NCI-H1694 (cell line): ENCODE data around the gene COPS6.
A peak's percentile ranks its signal among the peaks of the same experiment; 100 is the strongest.
"Not testable (repeated sequence)": the region's sequence is repeated elsewhere in the genome, so short reads cannot be mapped to it uniquely, and the experiment has no call there.

ENCODE experiments used
- DNase-seq: peaks from one replicate; lab custom pipeline; 2025; lab: John Stamatoyannopoulos, UW

The COPS6 gene

DNA sequence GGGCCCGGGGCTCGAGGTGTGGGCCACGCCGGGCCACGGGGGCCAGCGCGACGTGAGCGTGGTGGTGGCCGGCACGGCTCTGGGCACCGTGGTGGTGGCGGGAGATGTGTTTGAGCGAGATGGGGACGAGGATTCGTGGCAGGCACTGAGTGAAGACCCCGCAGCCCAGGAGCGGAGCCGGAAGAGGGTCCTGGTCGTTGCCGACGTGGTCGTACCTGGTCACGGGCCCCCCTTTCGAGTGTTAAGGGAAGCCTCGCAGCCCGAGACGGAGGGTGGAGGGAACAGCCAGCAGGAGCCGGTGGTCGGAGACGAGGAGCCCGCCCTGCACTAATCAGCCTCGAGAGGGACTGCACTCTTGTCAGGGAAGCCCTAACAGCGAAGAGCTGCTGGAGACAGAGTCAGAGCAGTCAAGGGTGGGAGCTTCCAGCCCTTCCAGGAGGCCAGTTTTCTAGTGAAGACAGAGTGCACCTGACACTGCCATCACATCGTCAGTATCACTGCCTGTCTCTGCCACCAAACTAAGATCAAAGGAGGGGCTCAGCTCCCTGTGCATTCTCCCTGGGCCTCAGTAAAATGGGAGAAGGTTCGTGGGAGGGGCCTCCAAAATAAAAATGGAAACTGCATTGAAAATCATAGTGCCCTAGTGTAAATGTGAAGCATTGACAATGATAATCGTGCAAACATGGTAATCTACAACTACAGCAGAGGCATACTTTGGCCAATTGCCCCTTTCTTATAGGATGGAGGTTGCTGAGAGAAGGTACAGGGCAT is 39.3 kb downstream of the COPS6 start:
- DNase-seq: no peak

DNA sequence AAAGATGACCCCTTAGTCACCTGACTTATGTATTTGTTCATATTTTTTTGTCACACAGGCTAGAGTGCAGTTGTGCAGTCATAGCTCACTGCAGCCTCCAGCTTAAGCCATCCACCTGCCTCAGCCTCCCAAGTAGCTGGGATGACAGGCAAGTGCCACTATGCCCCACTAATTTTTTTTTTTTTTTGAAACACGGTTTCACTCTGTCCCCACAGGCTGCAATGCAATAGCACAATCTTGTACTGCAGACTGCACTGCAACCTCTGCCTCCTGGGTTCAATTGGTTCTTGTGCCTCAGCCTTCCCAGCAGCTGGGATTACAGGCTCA is 39.8 kb downstream of the COPS6 start:
- no peak for DNase-seq

DNA sequence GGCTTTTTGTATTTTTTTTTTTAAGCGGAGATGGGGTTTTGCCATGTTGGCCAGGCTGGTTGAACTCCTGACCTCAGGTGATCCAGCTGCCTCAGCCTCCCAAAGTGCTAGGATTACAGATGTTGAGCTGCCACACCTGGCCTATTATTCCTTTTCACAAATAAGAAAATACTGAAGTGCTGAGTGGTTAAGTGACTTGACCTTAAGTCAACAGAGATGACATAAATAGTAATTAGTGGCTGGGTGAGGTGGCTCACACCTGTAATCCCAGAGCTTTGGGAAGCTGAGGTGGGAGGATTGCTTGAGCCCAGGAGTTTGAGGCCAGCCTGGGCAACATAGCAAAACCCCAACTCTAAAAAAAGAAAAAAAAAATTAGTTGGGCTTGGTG is 41.4 kb downstream of the COPS6 start:
- DNase-seq: not testable (repeated sequence)

DNA sequence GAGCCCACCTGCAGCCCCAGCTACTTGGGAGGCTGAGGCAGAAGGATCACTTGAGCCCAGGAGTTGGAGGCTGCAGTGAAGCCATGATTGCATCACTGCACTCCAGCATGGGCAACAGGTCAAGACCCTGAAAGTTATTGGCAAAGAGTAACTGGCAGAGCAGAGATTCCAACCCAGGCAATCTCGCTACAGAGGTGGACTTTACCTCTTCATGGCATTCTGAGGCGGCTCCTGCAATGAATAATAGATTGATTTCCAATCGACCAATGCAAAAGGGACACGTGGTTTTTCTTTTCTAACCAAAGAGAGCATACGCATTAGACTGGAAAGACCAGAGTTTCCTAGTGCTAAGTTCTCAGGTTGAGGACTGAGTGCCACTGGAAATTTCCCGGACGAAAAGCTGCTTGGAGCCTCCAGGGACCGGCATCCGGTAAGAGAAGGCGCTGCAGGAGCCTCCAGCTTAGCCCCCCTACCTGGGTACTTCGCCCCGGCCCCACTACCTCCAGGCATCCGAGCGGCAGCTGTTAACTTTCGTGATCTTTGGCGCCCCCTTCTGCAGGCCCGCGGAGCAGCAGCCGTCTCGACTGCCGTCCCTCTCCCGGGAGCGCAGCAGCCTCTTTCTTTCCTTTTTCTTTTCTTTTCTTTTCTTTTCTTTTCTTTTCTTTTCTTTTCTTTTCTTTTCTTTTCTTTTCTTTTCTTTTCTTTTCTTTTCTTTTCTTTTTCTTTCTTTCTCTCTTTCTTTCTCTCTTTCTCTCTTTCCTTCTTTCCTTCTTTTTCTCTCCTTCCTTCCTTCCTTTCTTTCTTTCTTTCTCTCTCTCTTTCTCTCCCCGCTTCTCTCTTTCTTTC is 42.1 kb downstream of the COPS6 start:
- DNase-seq: peak; percentile 69

DNA sequence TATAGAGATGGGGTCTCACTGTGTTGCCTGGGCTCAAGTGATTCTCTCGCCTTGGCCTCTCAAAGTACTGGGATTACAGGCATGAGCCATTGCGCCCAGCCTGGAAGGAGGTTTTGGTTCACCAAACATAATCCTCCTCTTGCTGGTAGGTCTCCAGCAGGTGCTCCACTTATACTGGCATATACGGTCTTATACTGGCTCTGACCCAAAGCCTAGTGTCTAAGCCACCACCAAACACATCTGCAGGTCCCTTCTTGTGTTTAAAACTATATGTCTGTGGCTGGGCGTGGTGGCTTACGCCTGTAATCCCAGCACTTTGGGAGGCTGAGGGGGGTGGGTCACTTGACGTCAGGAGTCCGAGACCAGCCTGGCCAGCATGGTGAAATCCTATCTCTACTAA is 43.4 kb downstream of the COPS6 start:
- DNase-seq: no peak

DNA sequence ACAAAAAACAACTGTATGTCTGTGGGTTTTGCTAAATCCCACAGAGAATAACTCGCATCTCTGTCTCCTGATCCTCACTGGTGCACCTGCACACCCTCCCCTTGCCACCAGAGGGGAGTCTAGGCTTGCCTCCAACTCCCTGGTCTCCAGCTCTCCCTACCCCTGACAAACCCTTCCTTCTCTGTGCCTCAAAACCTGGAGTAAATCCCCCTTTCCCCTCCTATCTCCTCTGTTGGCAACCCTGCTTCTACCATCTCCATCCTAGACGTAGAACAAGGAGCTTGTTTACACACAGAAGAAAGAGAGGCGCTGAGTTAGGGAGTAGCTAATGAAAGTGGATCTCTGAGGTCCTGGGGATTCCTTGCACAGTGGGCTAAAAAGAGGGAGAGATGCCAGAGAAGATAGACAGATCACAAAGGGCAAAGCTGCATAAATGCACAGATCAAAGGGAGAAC is 44.0 kb downstream of the COPS6 start:
- peak; percentile 71 for DNase-seq

DNA sequence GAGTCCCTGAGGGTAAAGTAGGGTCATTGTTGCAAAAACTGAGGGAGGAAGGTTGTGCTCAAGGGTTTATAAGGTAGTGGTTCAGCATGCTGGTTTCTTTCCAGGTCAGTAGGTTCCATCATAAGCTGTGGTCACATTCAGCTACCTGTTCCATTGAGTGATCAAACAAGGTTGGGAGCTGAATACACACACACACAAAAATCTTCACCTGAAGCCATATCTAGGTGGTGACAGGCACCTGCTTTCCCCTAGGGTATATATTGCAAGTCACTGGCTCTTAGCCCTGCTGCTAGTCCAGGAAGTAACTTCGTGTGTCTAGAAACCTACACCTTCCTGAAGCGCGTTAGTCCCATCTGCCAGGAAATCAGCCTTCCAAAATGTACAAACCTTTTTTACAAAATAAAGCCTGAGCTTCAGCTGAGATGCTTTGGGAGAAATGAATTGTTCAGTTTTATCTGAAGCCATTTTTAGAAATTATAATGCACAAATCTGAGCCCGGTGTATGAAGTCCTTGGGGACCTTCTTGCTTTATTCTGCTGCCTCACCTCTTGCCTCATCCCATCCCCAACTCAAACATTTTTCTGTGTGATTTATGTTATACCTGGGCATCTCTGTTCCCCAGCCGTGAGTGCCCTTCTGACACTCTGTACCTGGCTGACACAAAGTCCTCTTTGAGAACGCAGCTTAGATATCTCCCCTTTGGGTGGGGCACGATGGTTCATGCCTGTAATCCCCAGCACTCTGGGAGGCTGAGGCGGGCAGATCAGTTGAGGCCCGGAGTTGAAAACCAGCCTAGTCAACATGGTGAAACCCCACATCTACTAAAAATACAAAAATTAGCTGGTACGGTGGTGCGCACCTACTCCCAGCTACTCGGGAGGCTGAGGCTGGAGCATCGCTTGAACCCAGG is 49.3 kb downstream of the COPS6 start:
- no peak for DNase-seq

DNA sequence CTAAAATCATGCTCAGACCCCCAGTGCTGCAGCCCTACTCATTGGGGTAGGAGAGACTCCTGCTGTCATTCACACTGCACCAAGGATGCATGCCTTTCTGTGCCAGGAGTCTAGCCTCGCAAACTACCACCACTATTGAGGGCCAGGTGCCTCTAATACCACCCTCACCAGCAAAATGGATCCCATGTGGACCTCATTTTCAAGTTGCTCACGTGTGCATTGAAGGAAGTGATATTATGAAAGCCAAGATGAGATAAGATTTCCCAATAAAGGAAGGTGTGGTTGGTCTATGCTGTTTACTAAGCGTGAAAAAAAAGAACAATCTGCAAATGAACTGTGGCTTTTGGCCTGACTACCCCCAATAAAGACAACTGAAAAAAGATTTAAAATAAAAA is 52.8 kb downstream of the COPS6 start:
- DNase-seq: no peak
